ENCODE data around the gene VWCE. TPM values are rescaled to one million over a fixed set of nuclear protein-coding genes. Genes with fewer than 3 reads are reported as not detected.

Gene VWCE
- total RNA-seq, 4 donors from 2014 or later: 0.32 to 1.4 (median 0.58) TPM

DNA sequence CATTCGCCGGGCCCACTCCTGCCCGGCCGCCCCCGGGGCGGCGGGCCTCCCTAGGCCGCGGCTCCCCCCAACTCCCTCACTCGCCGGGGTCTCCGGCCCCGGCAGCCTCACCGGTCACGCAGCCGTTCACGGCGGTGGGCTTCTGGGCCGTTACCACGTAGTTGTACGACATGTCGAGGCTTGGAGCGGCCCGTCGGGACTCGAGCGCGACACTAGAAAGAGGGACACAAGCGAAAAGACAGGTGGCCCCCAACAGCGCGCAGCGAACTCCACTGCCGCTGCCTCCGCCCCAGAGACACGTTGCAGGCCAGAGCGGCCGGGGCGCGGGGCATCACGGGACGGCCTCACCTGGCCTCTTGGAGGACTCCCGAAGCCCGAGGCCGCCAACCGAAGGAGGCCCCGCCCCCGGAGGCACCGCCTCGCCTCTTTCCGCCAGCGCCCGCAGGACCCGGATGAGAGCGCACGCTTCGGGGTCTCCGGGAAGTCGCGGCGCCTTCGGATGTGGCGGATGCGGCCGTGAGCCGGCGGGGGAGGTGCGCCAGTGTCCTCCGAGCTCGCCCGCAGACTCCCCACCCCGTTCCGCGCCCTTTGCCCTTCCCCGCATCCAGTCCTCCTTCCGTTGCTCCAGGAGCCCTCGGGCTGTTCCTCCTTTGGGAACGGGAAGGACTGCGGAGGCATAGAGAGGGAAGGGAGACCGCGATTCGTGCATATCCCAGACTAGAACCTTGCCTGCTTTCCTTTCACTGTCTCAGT, 37.9 kb upstream of the VWCE start, which contains the start of the genes DDB1 and TKFC:
DDB1 (minus strand) TSS at position 309 of the 753 bp plus-strand sequence; CDS start at position 172, 137 bp downstream.
TKFC (plus strand) TSS at position 432 of the 753 bp plus-strand sequence. CDS start 1,501 bp downstream, outside the sequence.
- Histone ChIP-seq H3K27ac (replicated peaks in 1 of 4) (peak within 1 kb of the TSS; percentile 89 to 94 (median 91)), H3K4me3 (peak within 1 kb of the TSS; percentile 87 to 99 (median 94)), H3K27me3 (no peaks in the 10 kb centered on the region), H3K36me3 (peaks cover 18 to 22% (median 21%) of the 10 kb centered on the region in 4 donors), H3K9me3 (no peaks in the 10 kb centered on the region), H3K4me1 (peaks cover 31 to 66% (median 42%) of the 10 kb centered on the region in 4 donors)
- TF ChIP-seq POLR2AphosphoS5 (IDR thresholded peaks at IDR 0.05): peak; percentile 88 to 93
- TF ChIP-seq, protein P1, sequence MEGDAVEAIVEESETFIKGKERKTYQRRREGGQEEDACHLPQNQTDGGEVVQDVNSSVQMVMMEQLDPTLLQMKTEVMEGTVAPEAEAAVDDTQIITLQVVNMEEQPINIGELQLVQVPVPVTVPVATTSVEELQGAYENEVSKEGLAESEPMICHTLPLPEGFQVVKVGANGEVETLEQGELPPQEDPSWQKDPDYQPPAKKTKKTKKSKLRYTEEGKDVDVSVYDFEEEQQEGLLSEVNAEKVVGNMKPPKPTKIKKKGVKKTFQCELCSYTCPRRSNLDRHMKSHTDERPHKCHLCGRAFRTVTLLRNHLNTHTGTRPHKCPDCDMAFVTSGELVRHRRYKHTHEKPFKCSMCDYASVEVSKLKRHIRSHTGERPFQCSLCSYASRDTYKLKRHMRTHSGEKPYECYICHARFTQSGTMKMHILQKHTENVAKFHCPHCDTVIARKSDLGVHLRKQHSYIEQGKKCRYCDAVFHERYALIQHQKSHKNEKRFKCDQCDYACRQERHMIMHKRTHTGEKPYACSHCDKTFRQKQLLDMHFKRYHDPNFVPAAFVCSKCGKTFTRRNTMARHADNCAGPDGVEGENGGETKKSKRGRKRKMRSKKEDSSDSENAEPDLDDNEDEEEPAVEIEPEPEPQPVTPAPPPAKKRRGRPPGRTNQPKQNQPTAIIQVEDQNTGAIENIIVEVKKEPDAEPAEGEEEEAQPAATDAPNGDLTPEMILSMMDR (IDR thresholded peaks at IDR 0.05): peak in 1 of 3 experiments; percentile 11
- peak; percentile 53 for TF ChIP-seq POLR2A (IDR thresholded peaks at IDR 0.05; ENCODE audit: low read depth)
- no peak for TF ChIP-seq EP300 (IDR thresholded peaks at IDR 0.05)
- 0% methylated on average over 12 of the region's 81 CpGs for WGBS
- intact Hi-C loops (cut with DNase I): no loop called here
- peak; percentile 98 for DNase-seq (ENCODE audit: extremely low spot score)

DNA sequence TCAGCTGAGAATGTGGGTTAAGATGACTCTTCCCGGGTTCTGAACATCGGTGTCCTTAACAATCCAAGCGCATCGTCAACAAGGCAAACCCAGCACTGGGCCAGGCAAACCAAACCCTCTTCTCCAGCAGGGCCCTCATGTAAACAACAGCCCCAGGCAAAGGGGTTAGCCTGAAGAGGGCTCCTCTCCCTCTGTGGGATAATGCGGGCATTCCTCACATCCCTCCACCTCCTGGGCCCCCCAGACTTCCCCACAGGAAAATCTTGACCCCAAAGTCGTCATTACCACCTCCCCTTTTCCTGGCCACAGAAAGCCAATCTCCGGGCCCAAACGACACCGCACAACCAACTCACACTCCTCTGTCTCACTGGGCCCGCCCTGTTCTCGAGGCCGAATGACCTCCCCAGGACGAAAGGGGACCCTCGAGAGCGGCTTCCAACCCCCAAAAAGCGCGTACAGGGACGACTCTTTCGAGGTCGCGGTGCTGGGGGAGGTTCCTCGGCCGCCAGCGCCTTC, 37.2 kb upstream of the VWCE start:
- WGBS: 0% methylated on average over 16 of the region's 24 CpGs
- TF ChIP-seq POLR2AphosphoS5 (IDR thresholded peaks at IDR 0.05): no peak
- TF ChIP-seq, protein P1 (IDR thresholded peaks at IDR 0.05): no peak
- no peak for TF ChIP-seq EP300 (IDR thresholded peaks at IDR 0.05)
- TF ChIP-seq POLR2A (IDR thresholded peaks at IDR 0.05; ENCODE audit: low read depth): no peak

DNA sequence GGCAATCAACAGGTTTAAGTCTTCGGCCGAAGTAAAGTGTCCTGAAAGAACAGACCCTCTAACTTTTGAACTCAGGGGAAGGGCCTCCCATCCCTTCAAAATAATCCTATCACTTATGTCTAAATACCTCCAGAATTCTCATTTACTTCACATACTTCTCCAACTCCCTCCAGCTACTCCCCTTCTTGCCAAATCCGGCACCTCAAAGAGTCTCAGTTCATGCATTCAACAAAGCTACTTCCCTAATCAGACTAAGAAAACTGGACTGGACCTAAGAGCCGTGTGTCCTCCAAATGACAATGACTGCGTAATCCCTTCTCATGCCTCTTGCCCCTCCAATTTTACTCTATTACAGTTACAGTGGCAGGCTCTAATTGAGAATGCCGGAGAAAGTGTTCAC, 36.5 kb upstream of the VWCE start:
- H3K27ac ChIP-seq (replicated peaks in 1 of 4): peak overlapping the region in 1 of 4 donors; percentile 89
- intact Hi-C loops (cut with DNase I): no loop called here
- WGBS: 74% methylated on average over 6 of the region's 6 CpGs
- peak overlapping the region; percentile 87 to 99 (median 94) for H3K4me3 ChIP-seq
- H3K36me3 ChIP-seq: peaks cover 30 to 34% (median 32%) of the 10 kb centered on the region in 4 donors
- peaks cover 35 to 79% (median 44%) of the 10 kb centered on the region in 4 donors for H3K4me1 ChIP-seq
- no peaks in the 10 kb centered on the region for H3K9me3 ChIP-seq
- no peaks in the 10 kb centered on the region for H3K27me3 ChIP-seq
- no peak for DNase-seq (ENCODE audit: extremely low spot score)
- TF ChIP-seq, protein P1 (IDR thresholded peaks at IDR 0.05): no peak
- no peak for TF ChIP-seq POLR2A (IDR thresholded peaks at IDR 0.05; ENCODE audit: low read depth)
- TF ChIP-seq POLR2AphosphoS5 (IDR thresholded peaks at IDR 0.05): no peak
- no peak for TF ChIP-seq EP300 (IDR thresholded peaks at IDR 0.05)

More for the DNA sequence above, 37.2 kb upstream of the VWCE start:
- no peaks in the 10 kb centered on the region for H3K9me3 ChIP-seq
- H3K4me3 ChIP-seq: peak overlapping the region; percentile 87 to 99 (median 94)
- DNase-seq (ENCODE audit: extremely low spot score): no peak
- H3K27me3 ChIP-seq: no peaks in the 10 kb centered on the region
- peak overlapping the region; percentile 89 to 94 (median 91) for H3K27ac ChIP-seq (replicated peaks in 1 of 4)
- H3K36me3 ChIP-seq: peaks cover 23 to 28% (median 25%) of the 10 kb centered on the region in 4 donors
- intact Hi-C loops (cut with DNase I): no loop called here
- peaks cover 31 to 72% (median 44%) of the 10 kb centered on the region in 4 donors for H3K4me1 ChIP-seq

DNA sequence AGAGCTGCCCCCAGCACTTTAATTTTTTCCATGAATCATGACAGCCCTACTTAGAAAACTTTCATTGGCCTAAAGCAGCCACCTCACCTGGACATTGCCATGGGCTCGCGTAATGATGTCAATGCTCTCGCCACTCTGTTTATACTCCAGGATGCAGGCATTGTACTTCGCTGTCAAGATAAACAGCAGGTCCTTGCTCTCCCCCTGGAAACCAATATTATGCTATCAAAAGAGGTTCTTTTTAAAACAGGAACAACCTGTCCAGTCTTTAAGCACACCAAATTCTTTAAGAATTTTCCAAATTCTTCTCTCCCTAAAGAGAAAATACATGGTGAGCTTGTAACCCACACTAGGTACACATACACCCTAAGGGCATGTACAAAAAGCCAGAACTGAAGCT, 34.8 kb upstream of the VWCE start:
- Histone ChIP-seq H3K27ac (replicated peaks in 1 of 4) (no peak overlapping the region), H3K9me3 (no peaks in the 10 kb centered on the region), H3K4me3 (no peak overlapping the region), H3K36me3 (peaks cover 47 to 52% (median 50%) of the 10 kb centered on the region in 4 donors), H3K27me3 (no peaks in the 10 kb centered on the region), H3K4me1 (peaks cover 29 to 65% (median 39%) of the 10 kb centered on the region in 4 donors)
- intact Hi-C loops (cut with DNase I): no loop called here
- TF ChIP-seq, protein P1 (IDR thresholded peaks at IDR 0.05): no peak
- TF ChIP-seq POLR2AphosphoS5 (IDR thresholded peaks at IDR 0.05) (no peak), EP300 (IDR thresholded peaks at IDR 0.05) (no peak)
- WGBS: 91% methylated on average over 4 of the region's 4 CpGs
- DNase-seq (ENCODE audit: extremely low spot score): no peak

Measured in esophagus muscularis mucosa (tissue), 4 donors.